Measurements from ENCODE around the gene PIKFYVE.
"Not testable (repeated sequence)": the region's sequence is repeated elsewhere in the genome, so short reads cannot be mapped to it uniquely, and the experiment has no call there.

The PIKFYVE gene, protein sequence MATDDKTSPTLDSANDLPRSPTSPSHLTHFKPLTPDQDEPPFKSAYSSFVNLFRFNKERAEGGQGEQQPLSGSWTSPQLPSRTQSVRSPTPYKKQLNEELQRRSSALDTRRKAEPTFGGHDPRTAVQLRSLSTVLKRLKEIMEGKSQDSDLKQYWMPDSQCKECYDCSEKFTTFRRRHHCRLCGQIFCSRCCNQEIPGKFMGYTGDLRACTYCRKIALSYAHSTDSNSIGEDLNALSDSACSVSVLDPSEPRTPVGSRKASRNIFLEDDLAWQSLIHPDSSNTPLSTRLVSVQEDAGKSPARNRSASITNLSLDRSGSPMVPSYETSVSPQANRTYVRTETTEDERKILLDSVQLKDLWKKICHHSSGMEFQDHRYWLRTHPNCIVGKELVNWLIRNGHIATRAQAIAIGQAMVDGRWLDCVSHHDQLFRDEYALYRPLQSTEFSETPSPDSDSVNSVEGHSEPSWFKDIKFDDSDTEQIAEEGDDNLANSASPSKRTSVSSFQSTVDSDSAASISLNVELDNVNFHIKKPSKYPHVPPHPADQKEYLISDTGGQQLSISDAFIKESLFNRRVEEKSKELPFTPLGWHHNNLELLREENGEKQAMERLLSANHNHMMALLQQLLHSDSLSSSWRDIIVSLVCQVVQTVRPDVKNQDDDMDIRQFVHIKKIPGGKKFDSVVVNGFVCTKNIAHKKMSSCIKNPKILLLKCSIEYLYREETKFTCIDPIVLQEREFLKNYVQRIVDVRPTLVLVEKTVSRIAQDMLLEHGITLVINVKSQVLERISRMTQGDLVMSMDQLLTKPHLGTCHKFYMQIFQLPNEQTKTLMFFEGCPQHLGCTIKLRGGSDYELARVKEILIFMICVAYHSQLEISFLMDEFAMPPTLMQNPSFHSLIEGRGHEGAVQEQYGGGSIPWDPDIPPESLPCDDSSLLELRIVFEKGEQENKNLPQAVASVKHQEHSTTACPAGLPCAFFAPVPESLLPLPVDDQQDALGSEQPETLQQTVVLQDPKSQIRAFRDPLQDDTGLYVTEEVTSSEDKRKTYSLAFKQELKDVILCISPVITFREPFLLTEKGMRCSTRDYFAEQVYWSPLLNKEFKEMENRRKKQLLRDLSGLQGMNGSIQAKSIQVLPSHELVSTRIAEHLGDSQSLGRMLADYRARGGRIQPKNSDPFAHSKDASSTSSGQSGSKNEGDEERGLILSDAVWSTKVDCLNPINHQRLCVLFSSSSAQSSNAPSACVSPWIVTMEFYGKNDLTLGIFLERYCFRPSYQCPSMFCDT (N-terminal part only)

DNA sequence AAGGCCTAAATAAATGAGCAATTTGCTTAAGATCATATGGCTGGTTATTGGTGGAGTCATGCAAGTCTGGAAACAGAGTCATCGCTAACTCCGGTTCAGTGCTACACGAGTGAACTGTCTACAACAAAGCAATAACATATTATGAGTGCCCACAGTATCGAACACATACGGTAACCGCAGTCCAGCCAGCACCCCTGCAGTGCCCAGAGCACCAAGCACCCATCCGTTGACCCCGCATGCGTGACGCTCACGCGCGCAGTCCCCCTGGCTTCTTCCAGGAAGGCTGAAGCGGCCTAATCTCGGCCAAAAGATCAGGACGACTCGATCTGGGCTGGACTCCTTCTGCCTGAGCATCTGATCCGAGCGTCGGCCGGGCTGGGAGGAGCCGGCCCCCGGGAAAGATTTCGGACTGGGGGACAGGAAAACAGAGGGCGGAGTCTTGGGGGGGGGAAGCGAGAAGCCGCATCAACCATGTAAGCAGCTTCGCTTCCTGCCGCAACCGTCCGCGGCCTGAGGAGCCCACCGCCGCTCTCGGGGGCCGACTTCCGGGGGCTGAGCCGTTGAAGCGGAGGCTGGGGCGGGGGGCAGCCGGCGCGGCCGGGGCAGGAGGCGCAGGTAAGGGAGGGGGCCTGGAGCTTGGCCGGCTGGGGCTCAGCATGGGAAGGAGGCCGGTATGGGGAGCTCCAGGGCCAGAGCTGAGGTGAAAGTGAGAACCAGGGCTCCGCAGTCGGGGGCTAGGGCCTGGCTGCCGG, at the start of gene PIKFYVE:
TSS of gene PIKFYVE (plus strand) at position 455 of the 752 bp plus-strand sequence. CDS start 5,265 bp downstream, outside the sequence.
- peak; percentile 82 for DNase-seq (ENCODE audit: low read depth)

DNA sequence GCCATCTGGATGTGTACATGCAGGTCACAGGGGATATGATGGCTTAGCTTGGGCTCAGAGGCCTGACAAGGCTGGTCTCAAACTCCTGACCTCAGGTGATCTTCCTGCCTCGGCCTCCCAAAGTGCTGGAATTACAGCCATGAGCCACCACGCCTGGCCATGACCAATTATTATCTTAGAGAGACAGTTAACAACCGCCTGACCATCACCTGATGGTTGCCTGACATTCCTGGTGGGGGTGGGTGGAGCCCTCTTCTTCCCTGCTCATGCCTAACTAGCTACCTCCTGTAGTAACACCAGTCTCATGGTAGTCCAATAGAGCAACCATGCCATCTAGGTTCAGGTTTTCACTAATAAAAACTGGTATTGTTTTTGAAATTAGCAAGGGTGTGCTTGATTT, 44.2 kb upstream of the PIKFYVE start:
- not testable (repeated sequence) for DNase-seq (ENCODE audit: low read depth)

DNA sequence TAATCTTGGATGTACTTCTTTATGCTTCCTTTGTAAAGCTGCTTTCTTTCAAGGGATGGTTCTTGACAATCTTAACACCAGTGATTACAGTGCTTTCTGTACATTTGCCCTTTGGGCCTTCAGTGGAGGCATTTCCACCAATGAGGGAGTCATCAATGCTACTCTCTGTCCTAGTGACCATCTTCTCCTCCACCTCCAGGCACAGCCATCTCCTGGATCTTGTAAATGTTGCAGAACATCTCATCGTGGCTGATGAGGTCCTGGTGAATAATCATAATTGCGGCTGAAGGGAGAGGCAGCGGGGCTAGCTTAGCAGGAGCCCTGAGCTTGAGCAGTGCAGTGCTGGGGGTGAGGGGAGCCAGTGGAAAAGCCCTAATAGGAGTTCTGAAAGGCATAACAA, 43.7 kb upstream of the PIKFYVE start:
- DNase-seq (ENCODE audit: low read depth) = no peak

DNA sequence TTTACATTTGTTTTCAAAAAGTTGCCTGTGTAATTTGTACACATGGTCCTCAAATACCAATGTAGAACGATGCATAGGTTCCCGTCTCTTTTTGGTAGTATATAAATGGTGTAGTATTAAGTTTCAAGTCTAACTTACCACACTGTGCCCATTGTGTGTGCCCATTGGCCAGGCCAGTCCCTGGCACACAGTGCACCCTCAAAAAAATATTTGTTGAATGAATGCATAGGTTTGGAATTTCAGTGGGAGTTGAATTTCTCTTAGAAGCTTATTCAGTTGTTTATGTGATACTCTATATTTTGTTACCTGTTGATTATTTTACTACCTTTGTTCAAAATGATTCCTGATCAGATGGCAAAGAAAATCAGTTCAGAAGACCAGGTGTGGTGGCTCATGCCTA, 41.3 kb upstream of the PIKFYVE start:
- DNase-seq (ENCODE audit: low read depth) = peak; percentile 3

DNA sequence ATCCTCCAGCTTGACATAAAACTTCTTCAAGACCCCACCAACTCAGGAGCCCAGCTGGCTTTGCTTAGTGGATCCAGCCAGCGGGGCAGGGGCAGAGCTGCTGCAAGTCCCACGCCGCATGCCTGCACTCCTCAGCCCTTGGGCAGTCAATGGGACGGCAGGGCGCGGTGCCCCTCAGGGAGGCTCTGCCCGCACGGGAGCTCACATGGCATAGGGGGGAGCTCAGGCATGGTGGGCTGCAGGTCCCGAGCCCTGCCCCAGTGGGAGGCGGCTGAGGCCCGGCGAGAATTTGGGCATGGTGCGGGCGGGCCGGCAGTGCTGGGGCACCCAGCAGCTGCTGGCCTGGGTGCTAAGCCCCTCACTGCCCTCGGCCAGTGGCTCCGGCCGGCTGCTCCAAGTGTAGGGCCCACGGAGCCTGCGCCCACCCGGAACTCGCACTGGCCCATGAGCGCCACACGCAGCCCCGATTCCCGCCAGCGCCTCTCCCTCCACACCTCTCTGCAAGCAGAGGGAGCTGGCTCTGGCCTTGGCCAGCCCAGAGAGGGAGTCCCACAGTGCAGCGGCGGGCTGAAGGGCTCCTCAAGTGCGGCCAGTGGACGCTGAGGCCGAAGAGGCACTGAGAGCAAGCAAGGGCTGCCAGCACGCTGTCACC, 38.3 kb upstream of the PIKFYVE start:
- no peak for DNase-seq (ENCODE audit: low read depth)

DNA sequence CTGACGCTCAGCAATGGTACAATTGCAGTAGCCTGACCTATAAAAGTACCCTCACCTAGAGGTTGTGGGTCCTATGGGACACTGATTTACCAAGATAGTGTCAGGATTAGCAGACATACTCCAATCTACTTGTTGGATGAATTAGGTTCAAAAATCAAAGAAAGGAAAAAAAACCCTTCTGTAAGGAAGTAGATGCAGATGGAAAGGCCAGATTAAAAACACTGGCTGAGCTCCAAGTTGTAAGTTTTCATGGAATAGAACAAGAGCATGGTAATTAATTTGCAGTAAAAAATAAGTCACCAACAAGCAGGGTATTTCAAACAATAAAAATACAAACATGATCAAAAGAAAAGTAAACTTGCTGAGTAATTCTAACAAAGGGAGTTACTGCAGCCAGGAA, 37.6 kb upstream of the PIKFYVE start:
- DNase-seq (ENCODE audit: low read depth) = no peak

DNA sequence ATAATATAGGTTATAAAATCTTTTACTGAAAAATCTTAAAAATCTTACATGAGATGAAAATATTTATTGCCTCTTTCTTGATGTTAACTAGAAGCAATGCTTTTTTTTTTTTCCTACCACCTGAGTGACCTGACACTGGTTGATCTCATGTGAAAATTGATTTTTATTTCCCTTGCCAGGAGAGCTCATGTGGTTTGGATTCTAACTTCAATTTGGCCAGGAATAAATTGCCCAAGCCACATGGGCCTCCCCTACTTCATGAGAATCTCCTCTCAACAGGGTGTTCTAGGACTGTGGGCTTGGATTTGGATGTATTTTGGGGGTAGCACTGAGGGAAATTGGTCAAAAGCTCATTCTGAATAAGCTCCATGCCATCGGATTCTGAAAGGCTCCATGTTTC, 31.3 kb upstream of the PIKFYVE start:
- DNase-seq (ENCODE audit: low read depth) = no peak

DNA sequence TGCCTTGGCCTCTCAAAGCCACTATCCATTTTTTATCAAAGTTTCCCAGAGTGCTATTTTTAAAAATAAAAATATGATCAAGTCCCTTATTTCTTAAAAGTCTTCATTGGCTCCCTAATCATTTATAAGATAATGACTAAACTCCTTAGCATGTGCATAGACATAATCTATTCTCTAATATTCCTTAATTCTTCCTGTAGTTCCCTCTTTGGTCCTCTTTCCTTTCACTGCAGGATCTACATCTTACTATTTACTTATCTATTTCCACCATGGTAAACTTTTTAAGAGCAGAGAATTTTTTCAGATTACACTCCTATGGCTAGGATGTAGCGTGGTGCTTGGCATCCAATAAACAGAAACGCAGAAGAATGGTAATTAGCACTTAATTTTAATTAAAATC, 30.2 kb upstream of the PIKFYVE start:
- no peak for DNase-seq (ENCODE audit: low read depth)

DNA sequence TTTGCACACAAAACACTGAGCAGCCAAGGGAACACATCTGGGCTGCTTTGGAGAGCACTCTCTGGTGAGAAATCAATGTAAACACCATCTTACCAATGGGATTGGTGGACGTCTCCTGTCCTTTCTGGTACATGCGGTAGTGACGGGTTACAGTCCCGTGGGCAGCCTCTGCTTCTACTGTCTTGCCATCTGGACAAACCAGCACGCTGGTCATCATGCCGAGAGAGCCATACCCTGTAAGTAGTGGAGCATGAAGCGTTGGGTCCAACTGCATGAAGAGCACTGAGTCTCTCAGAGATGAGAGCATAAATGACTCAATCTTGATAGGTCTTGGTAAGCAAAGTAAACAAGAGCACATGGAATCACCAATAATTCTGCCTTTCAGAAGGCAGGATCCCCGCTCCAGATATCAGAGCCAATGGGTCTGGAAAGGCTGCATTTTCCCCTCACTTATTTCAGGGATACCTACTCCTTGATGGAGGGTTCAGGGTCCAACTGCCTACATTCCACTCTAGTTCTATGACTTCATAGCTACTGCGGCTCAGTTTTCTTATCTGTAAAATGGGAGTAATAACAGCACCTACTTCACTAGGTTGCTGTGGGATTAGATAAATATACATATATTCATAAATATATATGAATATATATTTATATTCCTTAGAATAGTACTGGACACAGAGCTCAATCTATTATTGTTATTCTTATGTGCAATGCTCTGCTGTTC, 26.1 kb upstream of the PIKFYVE start:
- no peak for DNase-seq (ENCODE audit: low read depth)

DNA sequence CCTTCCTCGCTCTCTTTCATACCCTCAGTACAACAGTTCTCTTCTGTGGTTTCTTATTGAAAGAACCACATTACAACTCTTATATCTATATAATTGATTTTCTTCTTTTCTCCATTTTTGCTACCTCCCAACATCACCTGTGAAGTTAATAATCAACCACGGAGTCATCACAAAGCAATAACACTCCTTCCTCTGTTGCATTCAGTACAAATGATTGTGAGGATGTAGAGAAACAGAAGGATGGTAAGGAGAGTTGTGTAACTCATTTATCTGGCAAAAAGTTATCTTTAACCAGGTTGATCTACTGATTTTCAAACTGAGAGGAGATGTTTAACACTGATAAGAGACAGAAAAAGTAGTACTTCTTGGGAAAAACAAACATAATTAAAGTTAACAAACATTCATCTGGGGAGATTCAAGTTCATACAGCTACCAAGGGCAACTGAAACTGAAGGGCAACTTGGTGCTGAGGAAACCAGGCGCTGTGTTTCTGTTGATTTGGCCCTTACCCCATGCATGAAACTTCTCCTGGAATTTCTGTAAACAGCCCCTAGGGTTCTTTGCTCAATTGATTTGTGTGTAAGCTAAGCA, 25.3 kb upstream of the PIKFYVE start:
- no peak for DNase-seq (ENCODE audit: low read depth)

DNA sequence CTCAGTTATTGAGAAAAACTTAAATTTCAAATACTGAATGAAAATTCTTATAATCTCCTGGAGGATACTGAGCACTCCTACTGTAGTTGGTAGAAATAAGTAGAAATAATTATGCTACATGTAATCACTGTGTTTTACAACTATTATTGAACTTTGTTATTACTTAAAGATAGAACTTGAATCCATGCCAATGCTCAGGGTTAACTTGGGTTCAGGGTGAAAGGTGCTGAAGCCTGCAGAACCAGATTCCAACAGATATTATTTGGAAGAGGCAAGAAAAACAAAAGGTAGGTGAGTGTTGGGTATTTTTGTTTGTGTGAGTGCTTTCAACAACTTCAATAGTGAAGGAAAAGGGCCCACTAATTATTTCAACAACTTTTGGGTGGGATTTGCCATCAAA, 21.6 kb upstream of the PIKFYVE start:
- DNase-seq (ENCODE audit: low read depth) = no peak

DNA sequence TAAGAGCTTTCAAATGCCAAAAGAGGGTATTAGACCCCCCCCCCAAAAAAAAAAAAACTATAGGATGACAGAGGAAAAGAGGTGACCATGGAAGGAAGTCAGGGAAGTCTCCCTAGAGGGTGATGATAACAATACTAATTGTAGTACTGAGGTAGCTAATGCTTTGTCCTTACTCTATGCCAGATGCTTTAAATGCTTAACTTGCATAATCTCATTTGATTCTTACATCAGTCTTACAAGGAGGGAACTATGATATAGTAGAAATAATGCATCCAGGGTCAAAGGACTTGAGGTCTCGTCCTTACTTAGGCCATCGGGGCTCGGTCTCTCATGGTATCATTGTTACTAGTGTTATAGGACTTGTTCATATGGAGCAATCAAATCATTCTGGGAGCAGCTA, 20.3 kb upstream of the PIKFYVE start:
- no peak for DNase-seq (ENCODE audit: low read depth)

DNA sequence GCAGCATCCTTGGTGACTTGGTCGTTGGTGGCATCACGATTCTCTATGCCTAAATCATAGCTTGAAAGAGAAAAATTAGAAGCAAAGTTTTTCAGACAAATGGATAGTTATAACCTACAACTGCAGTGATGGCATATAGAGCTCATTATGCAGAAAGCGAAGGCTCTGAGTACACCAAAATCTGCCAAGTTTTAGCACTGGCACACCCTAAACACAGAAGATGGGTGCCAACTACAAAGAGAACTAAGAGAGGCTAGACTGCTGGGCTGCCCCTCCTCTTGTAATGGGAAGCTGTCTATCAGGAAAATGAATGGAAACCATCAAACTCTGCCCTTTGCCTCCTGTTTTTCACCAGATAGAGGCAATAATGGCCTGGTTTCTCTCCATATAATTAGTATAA, 17.5 kb upstream of the PIKFYVE start:
- DNase-seq (ENCODE audit: low read depth) = no peak

DNA sequence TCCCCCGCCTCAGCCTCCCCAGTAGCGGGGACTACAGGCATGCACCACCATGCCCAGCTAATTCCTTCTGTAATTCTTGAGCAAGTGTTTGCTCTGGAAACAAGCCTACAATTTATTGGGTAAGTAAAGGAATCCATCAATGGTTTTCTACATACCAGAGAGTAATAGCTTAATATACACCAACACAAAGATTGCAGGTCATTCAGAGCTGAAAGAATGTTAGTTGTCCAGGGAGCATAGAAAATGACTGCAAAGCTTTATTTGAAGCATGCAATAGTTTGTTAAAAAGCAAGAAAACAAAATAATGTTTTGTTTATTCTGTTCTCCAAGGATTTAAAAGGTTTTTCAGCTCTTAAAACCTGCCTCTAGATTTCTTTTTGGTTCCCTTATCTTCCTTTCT, 16.8 kb upstream of the PIKFYVE start:
- no peak for DNase-seq (ENCODE audit: low read depth)

DNA sequence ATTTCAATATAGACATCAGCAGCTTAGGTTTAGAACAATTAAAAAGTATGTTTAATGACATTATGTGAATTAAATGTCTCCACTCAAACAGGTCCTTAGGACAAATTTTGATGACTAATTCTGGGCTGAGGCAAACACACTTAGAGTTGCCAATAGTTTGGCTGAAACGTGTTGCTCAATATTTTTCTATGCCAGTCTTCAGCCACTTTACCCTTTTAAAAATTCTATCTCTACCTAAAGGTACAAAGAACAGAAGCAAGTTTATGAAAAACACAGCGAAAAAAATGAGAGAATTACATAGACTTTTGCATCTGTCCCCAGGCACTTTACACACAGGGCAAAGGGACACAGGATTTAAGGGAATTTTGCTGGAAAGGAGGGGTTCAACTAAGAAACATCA, 15.7 kb upstream of the PIKFYVE start:
- DNase-seq (ENCODE audit: low read depth) = no peak

DNA sequence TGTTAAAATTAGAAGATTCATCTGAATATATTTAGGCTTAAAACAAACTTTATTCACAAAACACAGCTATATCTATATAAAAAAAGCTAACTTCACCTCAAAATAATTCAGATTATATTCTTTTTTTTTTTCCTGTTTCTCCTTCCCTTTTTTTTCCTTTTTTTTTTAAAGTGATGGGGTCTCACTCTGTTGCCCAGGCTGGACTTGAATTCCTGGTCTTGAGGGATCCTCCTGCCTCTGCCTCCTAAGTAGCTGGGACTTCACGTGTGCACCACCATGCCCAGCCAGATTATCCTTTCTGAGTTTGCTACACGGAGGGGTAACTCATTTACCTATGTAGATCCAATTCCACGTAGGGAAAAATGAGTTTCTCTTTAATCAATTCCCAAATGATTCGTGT, 15.0 kb upstream of the PIKFYVE start:
- no peak for DNase-seq (ENCODE audit: low read depth)

DNA sequence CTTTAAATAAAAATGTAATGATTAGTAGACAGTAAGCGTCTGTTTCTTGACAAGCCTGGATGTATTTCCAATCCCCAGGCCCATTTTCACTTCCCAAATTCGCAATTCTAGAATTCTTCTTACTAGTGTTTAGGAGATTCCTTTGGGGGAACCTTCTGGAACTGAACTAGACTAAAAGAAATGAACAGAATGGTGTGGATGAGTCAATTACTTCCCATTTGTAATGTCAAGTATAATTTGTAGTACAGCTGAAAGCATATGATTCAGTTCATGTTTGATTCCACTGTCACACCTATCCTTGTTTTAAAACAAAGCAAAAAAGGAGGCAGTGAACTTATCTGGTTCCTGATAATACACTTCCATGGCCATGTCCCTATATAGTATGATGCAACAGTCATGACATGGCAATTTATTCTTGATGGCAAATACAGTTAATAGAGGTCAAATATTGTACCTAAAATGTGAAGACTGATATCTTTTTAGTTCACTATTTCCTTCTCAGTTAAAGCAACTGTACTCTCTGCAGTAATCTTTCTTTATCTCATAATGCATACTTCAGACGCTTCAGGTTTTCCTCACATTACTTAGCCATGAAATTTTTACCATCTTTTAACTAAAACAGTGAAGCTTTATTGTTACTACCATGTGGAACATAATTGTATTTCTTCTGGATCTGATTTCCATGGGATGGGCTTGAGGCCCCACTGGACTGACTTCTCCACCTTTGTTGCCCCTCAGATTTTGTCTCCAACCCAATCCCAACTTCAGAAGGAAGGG, 13.2 kb upstream of the PIKFYVE start:
- DNase-seq (ENCODE audit: low read depth) = no peak

DNA sequence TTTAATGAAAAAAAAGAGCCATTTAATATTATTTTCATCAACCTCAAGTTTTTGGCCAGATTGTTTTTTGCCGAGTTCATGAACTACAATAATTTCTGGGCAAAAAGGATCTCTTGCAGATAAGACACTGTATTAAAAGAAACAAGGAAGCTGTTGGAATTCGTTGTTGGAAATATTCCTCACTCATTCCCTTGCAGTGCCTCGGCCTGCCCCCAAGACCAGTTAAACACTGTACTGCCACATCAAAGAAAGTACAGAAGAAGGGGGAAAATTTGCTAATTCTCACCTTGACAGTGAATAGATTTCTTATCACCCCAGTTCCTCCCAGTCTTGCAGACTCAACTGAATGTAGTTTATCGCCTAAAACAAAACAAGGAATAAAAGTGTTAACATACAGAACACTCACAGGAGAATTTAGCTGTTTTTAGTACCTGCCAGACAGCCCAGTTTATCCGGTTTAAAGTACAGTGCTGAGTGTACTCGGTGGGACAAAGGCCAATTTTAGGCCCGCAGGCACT, 12.4 kb upstream of the PIKFYVE start:
- no peak for DNase-seq (ENCODE audit: low read depth)

Measured in HS-27A (cell line).